ENCODE data around the gene HMGXB3.

The HMGXB3 gene

DNA sequence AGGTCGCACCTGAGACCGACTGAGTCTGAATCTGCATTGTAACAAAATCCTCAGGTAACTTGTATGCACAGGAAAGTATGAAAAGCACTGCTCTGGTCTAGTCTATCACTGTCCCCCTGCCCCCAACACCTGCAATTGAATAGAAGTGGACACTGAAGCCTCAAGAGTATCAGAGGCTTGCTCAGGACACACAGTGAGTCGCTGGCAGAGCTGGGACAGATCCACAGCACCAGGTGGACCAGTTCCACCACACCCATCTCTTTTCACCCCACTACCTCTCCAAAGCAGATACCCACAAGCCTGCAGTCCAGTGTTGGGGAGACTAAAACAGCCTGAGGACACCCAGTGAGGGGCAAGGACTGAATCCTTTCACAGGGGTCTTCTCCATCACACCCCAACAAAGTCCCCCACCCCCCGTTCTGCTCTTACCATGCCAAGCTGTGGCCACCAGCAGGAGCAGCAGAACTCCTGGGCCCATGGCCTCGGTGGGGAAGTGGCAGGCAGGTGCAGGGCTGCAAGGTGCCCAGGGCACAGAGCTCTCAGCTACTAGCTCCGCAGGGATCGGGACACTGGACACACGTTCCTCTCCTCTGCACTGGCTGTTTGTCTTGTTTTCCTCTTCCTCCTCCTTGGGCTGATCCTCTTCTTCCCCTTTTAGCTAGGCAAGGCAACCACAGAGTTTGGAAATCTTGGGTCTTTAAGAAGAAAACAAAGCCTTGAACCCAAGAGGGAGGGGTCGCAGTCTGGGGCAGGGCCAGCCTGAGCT lies 85.6 kb downstream of the HMGXB3 start, which contains the start of gene CSF1R:
TSS of gene CSF1R (minus strand) at position 605 of the 766 bp plus-strand sequence. CDS start at position 478, 127 bp downstream.
- DNase-seq (ENCODE audit: low spot score) = no peak

DNA sequence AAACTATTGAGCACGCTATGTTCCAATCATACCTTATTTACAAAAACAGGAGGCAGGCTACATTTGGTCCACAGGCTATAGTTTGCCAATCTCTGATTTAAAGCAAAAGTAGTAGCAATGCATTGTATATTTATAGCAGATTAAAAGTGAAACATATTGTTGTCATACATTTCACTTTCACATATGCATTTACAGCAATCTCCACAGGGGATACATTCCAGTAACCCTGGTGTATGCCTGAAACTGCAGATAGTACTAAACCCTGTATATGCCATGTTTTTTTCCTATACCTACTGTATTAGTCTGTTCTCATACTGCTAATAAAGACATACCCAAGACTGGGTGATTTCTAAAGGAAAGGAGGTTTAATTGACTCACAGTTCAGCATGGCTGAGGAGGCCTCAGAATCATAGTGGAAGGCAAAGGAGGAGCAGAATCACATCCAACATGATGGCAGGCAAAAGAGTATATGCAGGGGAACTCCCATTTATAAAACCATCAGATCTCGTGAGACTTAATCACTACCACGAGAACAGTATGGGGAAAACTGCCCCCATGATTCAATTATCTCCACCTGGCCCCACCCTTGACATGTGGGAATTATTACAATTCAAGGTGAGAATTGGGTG lies 91.7 kb downstream of the HMGXB3 start:
- DNase-seq (ENCODE audit: low spot score) = no peak

GRCh38 chr5:150097152-150097551 lies 96.6 kb downstream of the HMGXB3 start:
- no peak for DNase-seq (ENCODE audit: low spot score)

GRCh38 chr5:150101023-150101422 lies 100.5 kb downstream of the HMGXB3 start:
- DNase-seq (ENCODE audit: low spot score) = no peak
